AG09319 (cell line): Measurements from ENCODE around the gene GNG11.

Source experiments
- DNase-seq: peaks from one replicate; pipeline ENCODE4 v3.0.0-alpha.2; 2010; ENCODE audit warnings: low read depth; ENCODE audit errors: extremely low read depth
- TF ChIP-seq, protein P1 (sequence below): IDR thresholded peaks from 2 replicates; pipeline ENCODE4 v1.5.1; 2011; ENCODE audit warnings: low read depth, mild to moderate bottlenecking, inconsistent platforms, low read length, moderate library complexity

The GNG11 gene

DNA sequence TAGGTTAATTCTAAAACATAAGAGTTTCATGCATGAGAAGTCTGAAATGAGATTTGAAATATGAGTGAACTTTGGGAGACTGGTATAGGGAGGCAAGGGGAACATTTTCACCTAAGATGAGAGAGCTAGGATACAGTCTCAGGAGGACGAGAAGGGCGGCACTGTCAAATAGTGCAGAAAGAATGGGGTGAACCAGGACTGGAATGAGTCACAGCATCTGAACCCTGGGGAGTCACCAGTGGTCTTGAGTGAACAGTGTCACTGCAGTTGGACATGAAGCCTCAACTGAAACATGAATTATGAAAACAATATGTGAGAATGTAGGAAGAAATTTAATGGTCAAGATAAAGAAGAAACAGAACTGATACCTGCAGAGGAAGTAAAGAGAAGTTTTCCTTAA, 33.8 kb downstream of the GNG11 start:
- DNase-seq: no peak
- TF ChIP-seq, protein P1, sequence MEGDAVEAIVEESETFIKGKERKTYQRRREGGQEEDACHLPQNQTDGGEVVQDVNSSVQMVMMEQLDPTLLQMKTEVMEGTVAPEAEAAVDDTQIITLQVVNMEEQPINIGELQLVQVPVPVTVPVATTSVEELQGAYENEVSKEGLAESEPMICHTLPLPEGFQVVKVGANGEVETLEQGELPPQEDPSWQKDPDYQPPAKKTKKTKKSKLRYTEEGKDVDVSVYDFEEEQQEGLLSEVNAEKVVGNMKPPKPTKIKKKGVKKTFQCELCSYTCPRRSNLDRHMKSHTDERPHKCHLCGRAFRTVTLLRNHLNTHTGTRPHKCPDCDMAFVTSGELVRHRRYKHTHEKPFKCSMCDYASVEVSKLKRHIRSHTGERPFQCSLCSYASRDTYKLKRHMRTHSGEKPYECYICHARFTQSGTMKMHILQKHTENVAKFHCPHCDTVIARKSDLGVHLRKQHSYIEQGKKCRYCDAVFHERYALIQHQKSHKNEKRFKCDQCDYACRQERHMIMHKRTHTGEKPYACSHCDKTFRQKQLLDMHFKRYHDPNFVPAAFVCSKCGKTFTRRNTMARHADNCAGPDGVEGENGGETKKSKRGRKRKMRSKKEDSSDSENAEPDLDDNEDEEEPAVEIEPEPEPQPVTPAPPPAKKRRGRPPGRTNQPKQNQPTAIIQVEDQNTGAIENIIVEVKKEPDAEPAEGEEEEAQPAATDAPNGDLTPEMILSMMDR: no peak

DNA sequence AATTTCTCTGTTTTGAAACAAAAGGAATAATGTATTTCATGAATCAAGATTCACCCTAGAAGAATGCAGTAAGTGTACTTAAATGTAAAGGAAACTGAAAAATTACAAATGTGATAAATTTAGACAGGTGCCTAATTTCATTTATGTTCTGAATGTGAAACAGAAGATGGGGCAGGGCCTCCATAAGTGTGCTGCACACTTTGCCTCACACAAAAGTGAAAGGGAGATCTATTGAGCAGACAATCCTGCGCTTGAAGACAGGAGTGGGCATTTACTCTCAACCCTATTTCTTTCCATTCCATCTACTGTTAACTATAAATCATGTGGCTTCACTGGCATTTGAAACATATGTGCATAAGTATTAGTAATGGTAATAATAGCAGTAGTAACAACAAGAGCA, 36.2 kb downstream of the GNG11 start:
- no peak for DNase-seq
- TF ChIP-seq, protein P1: no peak

DNA sequence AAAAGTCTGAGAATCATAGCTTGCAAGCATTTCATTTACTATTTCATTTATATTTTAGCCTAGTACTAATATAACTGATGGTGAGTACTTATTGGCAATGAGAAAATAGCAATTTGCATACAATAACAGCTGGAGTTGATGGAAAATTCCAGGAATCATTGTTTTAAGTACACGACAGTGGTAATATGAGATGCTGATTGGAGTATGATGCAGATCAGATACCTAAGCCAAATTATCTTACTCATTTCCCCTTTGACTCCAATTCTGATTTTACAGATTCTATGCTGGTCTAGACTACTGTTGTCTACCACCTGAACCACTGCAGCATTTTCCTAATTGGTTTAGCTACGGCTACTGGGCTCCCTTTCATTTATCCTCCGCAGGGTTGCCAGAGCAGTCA, 36.7 kb downstream of the GNG11 start:
- TF ChIP-seq, protein P1: no peak
- DNase-seq: no peak

DNA sequence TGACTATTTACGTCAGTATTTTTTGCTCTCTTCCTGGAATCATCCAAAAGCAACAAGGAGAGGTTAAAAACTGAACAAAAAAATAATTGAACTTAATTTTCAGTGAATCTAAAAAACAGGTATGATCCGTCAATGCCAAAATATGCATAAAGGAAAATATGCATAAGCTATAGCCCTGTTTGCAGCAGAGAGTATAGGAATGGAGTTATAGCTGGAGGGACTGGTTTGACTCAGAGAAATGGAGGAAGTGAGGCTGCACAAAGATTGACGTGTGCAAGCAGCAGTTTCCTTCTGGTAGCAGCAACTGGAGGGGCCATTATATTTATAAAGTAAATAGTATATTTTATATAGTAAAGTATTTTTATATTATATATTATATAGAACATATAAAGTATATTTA, 37.1 kb downstream of the GNG11 start:
- DNase-seq: no peak
- TF ChIP-seq, protein P1: no peak

DNA sequence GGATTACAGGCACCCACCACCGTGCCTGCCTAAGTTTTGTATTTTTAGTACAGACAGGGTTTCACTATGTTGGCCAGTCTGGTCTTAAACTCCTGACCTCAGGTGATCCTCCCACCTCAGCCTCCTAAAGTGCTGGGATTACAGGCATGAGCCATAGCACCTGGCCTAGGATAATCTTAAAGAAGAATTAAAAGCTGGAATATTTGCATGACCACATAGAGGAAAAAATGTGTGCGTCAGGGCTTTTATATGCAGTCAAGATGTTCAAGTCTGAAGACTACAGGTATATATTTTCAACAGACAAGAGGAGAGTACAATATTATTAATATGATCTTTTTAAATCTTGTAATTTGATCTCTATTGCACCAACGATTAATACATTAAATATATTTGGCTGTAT, 39.5 kb downstream of the GNG11 start:
- no peak for DNase-seq
- TF ChIP-seq, protein P1: no peak

DNA sequence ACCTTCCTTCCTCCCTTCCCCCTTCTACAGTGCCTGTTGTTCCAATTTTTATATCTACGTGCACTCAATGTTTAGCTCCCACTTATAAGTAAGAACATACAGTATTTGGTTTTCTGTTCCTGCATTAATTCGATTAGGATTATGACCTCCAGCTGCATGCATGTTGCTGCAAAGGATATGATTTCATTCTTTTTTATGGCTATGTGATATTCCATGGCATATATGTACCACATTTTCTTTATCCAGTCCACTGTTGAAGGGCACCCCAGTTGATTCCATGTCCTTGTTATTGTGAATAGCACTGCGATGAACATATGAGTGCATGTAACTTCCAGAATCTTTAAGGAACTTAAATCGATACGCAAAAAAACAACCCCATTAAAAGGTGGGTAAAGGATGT, 42.7 kb downstream of the GNG11 start:
- TF ChIP-seq, protein P1: no peak
- DNase-seq: no peak

DNA sequence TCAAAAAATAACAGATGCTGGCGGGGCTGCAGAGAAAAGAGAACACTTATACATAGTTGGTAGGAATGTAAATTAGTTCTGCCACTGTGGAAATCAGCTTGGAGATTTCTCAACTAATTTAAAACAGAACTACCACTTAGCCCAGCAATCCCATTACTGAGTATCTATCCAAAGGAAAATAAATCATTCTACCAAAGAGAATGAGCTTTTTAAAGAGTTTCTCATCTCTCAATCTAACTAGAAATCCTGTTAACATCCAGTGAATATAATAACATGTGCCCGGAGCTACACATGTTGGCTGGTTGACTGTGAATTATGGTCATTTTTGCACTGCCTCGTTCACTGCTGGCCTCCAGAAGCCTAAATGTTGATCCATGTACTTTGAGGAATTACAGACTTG, 43.3 kb downstream of the GNG11 start:
- TF ChIP-seq, protein P1: no peak
- DNase-seq: no peak
